Germinal center (tissue), 1 donor: ENCODE results near the gene PLA2G6.
"Not testable (repeated sequence)": the region's sequence is repeated elsewhere in the genome, so short reads cannot be mapped to it uniquely, and the experiment has no call there.

Experiments used
- DNase-seq: peaks from one replicate; pipeline ENCODE4 v3.0.0; 2012; ENCODE audit warnings: mixed read lengths, low spot score

Gene PLA2G6

GRCh38 chr22:38082986-38083710 is 98.5 kb downstream of the PLA2G6 start:
- no peak for DNase-seq

GRCh38 chr22:38081941-38082828 is 99.4 kb downstream of the PLA2G6 start:
- no peak for DNase-seq

DNA sequence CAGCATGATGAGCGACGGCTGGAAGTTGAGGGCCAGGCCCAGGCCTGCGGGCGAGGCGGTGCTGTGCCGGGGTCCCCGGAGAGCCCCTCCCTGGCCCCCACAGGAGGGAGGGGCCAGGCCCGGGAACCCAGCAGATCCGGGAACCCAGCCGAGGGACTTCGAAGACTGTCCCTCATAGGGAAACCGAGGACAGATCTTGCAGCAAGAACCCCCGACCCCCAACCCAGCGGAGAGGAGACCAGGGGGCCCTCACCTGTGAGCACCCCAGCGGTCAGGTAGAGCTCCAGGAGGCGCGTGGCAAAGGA is 100.0 kb downstream of the PLA2G6 start:
- DNase-seq: no peak

GRCh38 chr22:38080850-38081635 is 100.6 kb downstream of the PLA2G6 start:
- DNase-seq: no peak

DNA sequence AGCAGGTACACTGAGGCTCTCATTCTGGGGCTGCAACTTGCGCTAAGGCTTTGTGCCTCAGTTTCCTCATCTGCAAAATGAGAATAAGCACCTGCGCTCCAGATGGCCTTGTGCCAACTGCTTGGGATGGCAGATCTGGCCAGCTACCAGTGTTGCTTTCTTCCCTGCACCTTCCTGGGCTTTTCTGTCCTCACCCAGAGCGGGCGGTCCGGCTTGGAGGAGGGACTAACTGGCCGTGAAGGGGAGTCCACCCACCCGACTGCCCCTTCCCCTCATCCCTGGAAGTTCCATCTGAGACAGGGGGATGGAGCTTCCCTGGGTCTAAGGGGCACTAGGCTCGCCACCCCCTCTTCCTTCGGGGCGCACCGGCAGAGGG is 101.2 kb downstream of the PLA2G6 start:
- DNase-seq: no peak

GRCh38 chr22:38079804-38080203 is 101.8 kb downstream of the PLA2G6 start:
- no peak for DNase-seq

GRCh38 chr22:38079208-38079607 is 102.4 kb downstream of the PLA2G6 start:
- not testable (repeated sequence) for DNase-seq

GRCh38 chr22:38078046-38078840 is 103.4 kb downstream of the PLA2G6 start:
- DNase-seq: no peak

DNA sequence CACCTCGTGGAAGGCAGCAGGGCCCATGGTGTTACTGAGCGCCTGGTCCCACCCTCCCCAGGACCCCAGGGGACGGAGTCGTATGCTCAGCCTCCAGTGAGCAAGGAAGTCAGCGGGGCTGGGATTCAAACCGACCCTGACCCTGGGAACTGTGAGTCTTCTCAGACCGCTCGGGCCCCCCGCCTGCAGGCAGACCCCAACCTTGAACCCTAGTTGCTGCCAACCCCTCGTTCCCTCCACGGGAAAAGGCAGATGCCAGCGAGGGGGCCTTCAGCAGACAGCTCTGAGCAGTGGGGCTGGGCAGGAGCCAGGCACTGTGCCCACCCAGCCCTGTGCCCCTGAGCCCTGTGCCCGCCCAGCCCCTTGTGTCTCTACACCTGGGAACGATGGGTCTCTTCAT is 104.0 kb downstream of the PLA2G6 start:
- DNase-seq: no peak

- no peak for DNase-seq
These were observed 104.5 kb downstream of the PLA2G6 start for GRCh38 chr22:38077096-38077495.

DNA sequence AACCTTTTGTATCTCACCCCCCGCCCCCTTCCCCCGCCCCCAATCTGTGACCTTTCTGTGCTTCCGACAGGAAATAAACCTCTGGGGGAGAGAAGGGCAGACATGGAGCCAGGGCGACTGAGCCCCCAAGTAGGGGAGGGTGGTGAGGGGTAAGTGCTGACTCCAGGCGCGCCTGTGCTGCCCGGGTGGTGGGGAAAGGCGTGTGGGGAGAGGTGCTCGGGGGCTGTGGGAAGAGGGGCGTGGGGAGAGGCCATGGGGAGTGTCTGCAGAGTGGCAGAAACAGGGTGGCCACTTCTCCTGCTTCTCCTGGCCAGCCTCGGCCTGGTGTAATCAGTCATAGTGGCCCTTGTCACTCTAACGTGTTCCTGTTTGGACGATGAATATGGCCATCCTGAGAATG is 105.7 kb downstream of the PLA2G6 start:
- no peak for DNase-seq

GRCh38 chr22:38075105-38075825 is 106.4 kb downstream of the PLA2G6 start:
- DNase-seq: no peak

DNA sequence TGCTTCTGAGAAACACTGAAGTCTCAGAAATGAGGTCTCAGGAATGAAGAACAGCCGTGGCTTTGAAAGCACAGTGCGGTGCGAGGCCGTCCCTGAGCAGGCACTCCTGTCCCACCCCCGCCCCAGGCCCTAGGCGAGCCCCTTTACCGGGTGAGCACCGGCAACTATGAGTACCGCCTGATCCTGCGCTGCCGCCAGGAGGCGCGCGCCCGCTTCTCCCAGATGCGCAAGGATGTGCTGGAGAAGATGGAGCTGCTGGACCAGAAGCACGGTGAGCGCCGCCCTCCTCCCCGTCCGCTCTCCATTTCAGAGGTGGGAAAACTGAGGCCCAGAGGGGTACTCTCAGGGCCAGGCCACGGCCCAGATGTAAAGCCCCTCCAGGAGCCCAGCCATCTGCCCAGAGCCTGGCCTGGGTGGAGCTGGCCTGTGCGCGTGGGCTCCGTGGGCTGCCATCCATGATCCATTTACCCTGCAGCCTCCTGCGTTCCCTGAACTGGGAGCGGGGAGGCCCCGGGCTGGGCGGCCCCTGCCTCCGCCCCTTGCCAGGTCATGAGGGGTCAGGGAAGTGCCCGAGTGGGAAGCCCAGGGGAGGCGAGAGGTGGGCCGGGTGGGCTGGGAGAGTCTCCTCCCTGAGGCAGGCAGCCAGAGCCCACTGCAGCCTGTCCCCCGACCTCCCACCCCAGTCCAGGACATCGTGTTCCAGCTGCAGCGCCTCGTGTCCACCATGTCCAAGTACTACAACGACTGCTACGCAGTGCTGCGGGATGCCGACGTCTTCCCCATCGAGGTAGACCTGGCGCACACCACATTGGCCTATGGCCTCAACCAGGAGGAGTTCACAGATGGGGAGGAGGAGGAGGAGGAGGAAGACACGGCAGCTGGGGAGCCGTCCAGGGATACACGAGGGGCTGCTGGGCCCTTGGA is 107.2 kb downstream of the PLA2G6 start:
- DNase-seq: no peak

DNA sequence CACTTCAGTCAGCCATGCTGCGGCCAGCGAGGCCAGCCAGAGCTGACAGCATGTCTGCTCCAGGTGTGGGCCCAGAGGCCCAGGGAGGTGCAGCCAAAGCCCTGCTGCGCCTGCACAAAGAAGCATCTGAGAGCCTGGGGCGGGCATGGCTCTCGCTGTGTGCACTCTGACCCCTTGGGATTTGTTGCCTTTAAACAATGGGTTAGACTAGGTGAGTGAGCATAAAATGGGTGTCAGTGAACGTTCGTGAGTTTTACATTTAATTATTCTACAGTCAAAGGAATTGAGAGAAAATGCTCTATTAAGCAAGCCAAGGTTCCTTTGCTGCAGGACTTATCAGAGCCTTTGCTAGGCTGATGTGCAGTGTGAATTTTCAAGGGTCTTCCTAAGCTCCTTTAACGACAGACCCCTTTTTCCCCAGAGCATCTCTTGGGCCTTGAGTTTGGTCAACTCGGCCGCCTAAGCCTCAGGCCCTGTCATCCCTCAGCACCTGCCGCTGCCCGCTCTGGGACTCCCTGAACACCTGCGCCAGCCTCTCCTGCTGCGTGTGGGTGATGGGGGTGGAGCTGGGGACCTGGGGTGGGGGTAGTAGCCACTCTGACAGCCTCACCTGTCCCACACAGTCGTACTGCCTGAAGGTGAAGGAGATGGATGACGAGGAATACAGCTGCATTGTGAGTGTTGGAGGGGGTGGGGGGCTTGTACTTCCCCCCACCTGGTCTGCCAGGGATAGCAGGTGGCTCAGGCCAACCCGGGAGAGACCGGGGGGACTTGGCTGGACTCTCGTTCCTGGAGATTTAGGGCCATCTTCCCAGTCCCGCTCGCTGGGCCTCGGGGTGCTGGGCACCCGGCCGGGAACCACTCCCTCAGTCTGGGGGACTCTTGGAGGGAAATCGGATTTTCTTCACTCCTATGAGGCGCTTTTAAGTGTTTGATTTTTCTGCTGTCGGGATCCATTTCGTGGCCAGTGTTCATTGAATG is 108.2 kb downstream of the PLA2G6 start:
- DNase-seq: no peak

- DNase-seq: no peak
These were observed 109.1 kb downstream of the PLA2G6 start for GRCh38 chr22:38072322-38073149.

- DNase-seq: no peak
These were observed 110.0 kb downstream of the PLA2G6 start for GRCh38 chr22:38071421-38072321.
